GM08714 (cell line): ENCODE results near the gene SGK1.

ENCODE experiments used
- H3K4me3 ChIP-seq: fragments of 200-500 bp; sonication (Bioruptor generic); 2 replicates; pipeline ENCODE4 v1.5.1; 2014; ENCODE audit warnings: mild to moderate bottlenecking, low read length, inconsistent platforms
- ZNF274 ChIP-seq: IDR thresholded peaks from 2 replicates; pipeline ENCODE4 v1.6.1; 2012; ENCODE audit warnings: mild to moderate bottlenecking, low read depth, low read length

Gene SGK1

GRCh38 chr6:134166511-134167261 lies 151.2 kb downstream of the SGK1 start:
- TF ChIP-seq ZNF274, result no peak
- no peak overlapping the region for H3K4me3 ChIP-seq

DNA sequence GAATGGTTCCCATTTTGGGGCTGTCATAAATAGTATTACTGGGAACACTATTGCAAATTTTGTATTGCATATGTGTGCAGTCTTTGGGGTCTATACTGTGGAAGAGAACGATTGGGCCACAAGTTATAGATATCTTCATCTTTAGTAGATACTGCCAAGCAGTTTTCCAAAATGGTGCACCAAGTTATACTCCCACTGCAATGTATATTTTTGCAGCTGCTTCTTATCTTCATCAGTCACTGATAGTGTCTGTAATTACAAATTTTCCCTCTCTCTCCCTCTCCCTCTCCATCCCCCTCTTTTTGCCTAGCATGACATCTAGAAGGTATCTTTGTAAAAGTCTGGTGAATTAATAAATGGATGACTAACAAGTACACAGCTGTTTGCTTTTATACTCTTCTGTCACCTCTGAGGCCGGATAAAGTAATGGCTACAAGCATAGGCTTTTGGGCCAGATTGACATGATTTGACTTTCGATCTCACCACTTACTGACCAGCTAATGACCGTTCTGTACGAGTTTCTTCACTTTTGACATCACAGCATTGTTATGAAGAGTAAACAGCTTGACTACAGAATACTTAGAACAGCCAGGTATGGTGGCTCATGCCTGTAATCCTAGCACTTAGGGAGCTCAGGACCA lies 152.2 kb downstream of the SGK1 start:
- H3K4me3 ChIP-seq, result no peak overlapping the region
- TF ChIP-seq ZNF274, result no peak

DNA sequence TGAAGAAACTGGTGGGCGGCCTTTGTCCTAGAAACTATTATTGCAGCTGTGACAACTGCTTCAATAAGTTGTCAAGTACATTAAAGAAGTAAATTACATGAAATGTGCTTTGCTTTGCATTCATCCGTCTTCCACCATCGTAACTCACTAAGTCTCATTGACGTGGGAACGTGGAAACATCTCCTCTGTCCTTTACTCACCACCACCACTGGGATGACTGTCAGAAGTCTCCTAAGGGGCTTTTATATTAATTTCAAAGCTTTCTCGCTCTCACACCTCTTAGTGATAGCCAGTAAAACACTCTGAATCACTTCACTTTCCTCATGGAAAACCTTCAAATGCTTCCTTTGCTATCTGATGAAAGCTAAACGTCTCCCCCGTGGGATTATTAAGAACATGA lies 153.6 kb downstream of the SGK1 start:
- TF ChIP-seq ZNF274, result no peak
- no peak overlapping the region for H3K4me3 ChIP-seq

- no peak for TF ChIP-seq ZNF274
- no peak overlapping the region for H3K4me3 ChIP-seq
These were observed 155.0 kb downstream of the SGK1 start for GRCh38 chr6:134162932-134163331.

DNA sequence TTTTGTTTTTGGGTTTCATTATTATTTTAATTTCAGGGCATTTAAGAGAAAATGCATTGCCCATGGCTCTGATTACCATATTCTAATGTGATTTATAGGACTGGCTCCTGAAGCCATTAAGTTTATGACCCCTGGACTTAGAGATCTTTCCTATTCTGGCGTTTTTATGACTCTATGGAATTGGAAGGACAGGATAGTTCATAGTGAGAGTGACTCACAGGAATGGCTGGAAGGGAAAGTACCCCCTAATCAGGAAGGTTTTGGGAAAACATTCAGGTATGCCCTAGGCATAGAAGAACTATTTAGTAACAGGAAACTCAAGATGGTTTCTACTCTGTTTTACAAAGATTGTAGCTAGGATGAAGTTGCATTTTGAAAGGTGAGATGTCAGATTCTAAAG lies 156.9 kb downstream of the SGK1 start:
- H3K4me3 ChIP-seq, result no peak overlapping the region
- TF ChIP-seq ZNF274, result no peak

GRCh38 chr6:134152767-134153485 lies 165.0 kb downstream of the SGK1 start:
- TF ChIP-seq ZNF274, result no peak
- no peak overlapping the region for H3K4me3 ChIP-seq

- no peak overlapping the region for H3K4me3 ChIP-seq
- TF ChIP-seq ZNF274, result no peak
These were observed 169.3 kb downstream of the SGK1 start for GRCh38 chr6:134148566-134148965.

DNA sequence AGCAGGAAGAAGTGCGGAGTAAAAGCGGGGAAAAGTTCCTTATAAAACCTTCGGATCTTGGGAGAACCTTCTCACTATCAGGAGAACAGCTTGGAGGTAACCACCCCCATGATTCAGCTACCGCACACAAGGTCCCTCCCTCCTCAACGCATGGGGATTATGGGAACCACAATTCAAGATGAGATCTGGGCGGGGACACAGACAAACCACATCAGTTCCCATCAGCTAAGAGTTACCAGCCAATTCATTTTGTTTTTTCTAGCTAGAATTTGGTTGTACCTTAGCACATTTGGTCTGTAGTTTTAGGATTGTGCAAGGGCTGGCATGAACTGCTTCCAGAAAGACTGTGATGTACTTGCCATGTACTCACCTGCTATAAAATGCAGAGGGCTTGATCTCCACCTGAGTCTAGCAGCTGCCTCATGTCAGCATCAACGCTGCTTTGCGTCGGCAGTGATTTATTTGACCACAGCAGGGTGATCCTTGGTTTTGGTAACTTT lies 170.8 kb downstream of the SGK1 start:
- H3K4me3 ChIP-seq, result no peak overlapping the region
- TF ChIP-seq ZNF274, result no peak

- TF ChIP-seq ZNF274, result no peak
- no peak overlapping the region for H3K4me3 ChIP-seq
These were observed 171.5 kb downstream of the SGK1 start for GRCh38 chr6:134146268-134147033.

- no peak overlapping the region for H3K4me3 ChIP-seq
- no peak for TF ChIP-seq ZNF274
These were observed 172.1 kb downstream of the SGK1 start for GRCh38 chr6:134145786-134146185.

GRCh38 chr6:134138226-134138975 lies 179.5 kb downstream of the SGK1 start:
- no peak overlapping the region for H3K4me3 ChIP-seq
- TF ChIP-seq ZNF274, result no peak

- no peak overlapping the region for H3K4me3 ChIP-seq
- TF ChIP-seq ZNF274, result no peak
These were observed 183.3 kb downstream of the SGK1 start for GRCh38 chr6:134134654-134135053.

DNA sequence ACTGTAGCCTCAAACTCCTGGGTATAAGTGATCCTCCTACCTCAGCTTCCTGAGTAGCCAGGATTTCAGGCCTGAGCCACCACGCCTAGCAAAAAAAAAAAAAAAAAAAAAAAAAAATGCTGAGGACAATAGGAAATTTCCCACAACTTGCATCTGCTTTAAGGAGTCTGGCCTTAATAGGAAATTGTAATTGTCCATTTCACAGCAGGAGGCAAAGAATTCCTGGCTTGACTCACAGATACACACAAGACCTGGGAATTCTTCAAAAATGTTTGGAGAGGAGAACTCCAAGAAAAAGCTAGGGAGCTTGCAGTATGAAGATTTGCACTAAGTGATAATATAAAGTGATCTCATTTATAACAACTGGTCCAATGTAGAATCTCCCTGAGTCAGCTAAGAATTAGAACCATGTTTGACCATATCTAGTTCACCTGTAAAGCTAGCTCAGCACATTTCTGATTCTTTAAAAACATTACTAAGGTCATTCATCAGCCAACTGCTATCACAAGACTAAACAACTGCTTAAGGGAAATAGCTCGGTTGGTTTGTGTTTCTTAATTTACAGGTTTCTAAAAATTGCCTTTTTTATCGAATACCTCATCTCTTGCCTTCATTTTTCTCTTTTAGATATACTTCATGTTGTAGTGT lies 185.3 kb downstream of the SGK1 start:
- no peak for TF ChIP-seq ZNF274
- no peak overlapping the region for H3K4me3 ChIP-seq

- TF ChIP-seq ZNF274, result no peak
- H3K4me3 ChIP-seq, result no peak overlapping the region
These were observed 186.3 kb downstream of the SGK1 start for GRCh38 chr6:134131530-134132139.
